Measurements from ENCODE around the gene FLNB.
A peak's percentile ranks its signal among the peaks of the same experiment; 100 is the strongest.

FLNB gene

DNA sequence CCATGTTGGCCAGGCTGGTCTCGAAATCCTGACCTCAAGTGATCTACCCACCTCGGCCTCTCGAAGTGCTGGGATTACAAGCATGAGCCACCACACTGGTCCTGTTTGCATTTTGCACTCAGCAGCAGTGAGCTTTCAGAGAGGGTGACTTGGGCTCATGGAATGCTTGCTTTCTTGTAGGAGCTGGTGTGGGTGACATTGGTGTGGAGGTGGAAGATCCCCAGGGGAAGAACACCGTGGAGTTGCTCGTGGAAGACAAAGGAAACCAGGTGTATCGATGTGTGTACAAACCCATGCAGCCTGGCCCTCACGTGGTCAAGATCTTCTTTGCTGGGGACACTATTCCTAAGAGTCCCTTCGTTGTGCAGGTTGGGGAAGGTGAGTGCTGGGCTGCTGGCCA lies 90.3 kb downstream of the FLNB start:
- H3K4me3 ChIP-seq (ENCODE audit: low read depth, low read length, poor library complexity, severe bottlenecking), result no peak overlapping the region
- H3K4me1 ChIP-seq (ENCODE audit: insufficient read depth, low read length, severe bottlenecking), result peaks cover 13% of the 10 kb centered on the region
- H3K79me2 ChIP-seq (ENCODE audit: insufficient read depth, low read length), result no peaks in the 10 kb centered on the region
- no peak overlapping the region for H3K9ac ChIP-seq (ENCODE audit: low read length)
- H3K36me3 ChIP-seq (ENCODE audit: insufficient read depth, low read length), result peaks cover 4% of the 10 kb centered on the region; the same call in 1 of the 2 replicates
- no peaks in the 10 kb centered on the region for H3F3A ChIP-seq (ENCODE audit: insufficient read depth, low read length)
- TF ChIP-seq, protein P1, sequence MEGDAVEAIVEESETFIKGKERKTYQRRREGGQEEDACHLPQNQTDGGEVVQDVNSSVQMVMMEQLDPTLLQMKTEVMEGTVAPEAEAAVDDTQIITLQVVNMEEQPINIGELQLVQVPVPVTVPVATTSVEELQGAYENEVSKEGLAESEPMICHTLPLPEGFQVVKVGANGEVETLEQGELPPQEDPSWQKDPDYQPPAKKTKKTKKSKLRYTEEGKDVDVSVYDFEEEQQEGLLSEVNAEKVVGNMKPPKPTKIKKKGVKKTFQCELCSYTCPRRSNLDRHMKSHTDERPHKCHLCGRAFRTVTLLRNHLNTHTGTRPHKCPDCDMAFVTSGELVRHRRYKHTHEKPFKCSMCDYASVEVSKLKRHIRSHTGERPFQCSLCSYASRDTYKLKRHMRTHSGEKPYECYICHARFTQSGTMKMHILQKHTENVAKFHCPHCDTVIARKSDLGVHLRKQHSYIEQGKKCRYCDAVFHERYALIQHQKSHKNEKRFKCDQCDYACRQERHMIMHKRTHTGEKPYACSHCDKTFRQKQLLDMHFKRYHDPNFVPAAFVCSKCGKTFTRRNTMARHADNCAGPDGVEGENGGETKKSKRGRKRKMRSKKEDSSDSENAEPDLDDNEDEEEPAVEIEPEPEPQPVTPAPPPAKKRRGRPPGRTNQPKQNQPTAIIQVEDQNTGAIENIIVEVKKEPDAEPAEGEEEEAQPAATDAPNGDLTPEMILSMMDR (IDR thresholded peaks at IDR 0.05; ENCODE audit: low read length), result no peak
- TF ChIP-seq EZH2 (IDR thresholded peaks at IDR 0.05; ENCODE audit: borderline replicate concordance, low read length), result no peak
- no peaks in the 10 kb centered on the region for H3K9me2 ChIP-seq (ENCODE audit: low read depth, low read length)
- H4K20me1 ChIP-seq (ENCODE audit: insufficient read depth, low read length), result no peaks in the 10 kb centered on the region
- H3K9me3 ChIP-seq (ENCODE audit: low read length), result no peaks in the 10 kb centered on the region
- H2AFZ ChIP-seq (ENCODE audit: low read length), result no peak overlapping the region
- H3K27ac ChIP-seq (ENCODE audit: low read depth, low read length, poor library complexity, severe bottlenecking), result no peak overlapping the region
- H3K27me3 ChIP-seq (ENCODE audit: insufficient read depth, low read length), result no peaks in the 10 kb centered on the region
- H3K4me2 ChIP-seq (ENCODE audit: low read length), result no peak overlapping the region

DNA sequence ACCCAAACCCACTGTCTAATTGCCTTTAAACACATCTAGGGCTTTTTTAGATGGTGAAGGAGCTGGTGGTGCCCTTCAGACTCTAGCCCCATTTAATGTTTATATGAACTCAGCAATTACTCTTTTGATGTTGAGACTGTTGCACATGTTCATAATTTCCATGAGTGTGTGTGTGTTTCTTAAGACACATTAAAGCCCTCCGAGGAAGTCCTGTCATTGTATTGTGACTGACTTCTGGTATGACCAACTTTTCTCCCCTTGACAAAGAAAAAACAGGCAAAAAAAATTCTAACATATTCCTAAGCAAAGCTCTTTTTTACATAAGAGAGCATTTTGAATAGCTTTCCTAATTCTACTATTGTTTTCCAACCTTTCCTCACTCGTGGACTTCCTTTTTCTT lies 91.6 kb downstream of the FLNB start:
- no peaks in the 10 kb centered on the region for H3K27me3 ChIP-seq (ENCODE audit: insufficient read depth, low read length)
- H3K9ac ChIP-seq (ENCODE audit: low read length), result no peak overlapping the region
- H3F3A ChIP-seq (ENCODE audit: insufficient read depth, low read length), result no peaks in the 10 kb centered on the region
- no peaks in the 10 kb centered on the region for H3K9me3 ChIP-seq (ENCODE audit: low read length)
- H3K36me3 ChIP-seq (ENCODE audit: insufficient read depth, low read length), result peaks cover 4% of the 10 kb centered on the region; the same call in 1 of the 2 replicates
- no peaks in the 10 kb centered on the region for H3K79me2 ChIP-seq (ENCODE audit: insufficient read depth, low read length)
- no peaks in the 10 kb centered on the region for H4K20me1 ChIP-seq (ENCODE audit: insufficient read depth, low read length)
- H3K4me2 ChIP-seq (ENCODE audit: low read length), result no peak overlapping the region
- no peak overlapping the region for H3K4me3 ChIP-seq (ENCODE audit: low read depth, low read length, poor library complexity, severe bottlenecking)
- TF ChIP-seq, protein P1 (IDR thresholded peaks at IDR 0.05; ENCODE audit: low read length), result no peak
- TF ChIP-seq EZH2 (IDR thresholded peaks at IDR 0.05; ENCODE audit: borderline replicate concordance, low read length), result no peak
- no peak overlapping the region for H2AFZ ChIP-seq (ENCODE audit: low read length)
- peak overlapping the region; percentile 27 for H3K27ac ChIP-seq (ENCODE audit: low read depth, low read length, poor library complexity, severe bottlenecking)
- H3K4me1 ChIP-seq (ENCODE audit: insufficient read depth, low read length, severe bottlenecking), result peaks cover 13% of the 10 kb centered on the region
- no peaks in the 10 kb centered on the region for H3K9me2 ChIP-seq (ENCODE audit: low read depth, low read length)

DNA sequence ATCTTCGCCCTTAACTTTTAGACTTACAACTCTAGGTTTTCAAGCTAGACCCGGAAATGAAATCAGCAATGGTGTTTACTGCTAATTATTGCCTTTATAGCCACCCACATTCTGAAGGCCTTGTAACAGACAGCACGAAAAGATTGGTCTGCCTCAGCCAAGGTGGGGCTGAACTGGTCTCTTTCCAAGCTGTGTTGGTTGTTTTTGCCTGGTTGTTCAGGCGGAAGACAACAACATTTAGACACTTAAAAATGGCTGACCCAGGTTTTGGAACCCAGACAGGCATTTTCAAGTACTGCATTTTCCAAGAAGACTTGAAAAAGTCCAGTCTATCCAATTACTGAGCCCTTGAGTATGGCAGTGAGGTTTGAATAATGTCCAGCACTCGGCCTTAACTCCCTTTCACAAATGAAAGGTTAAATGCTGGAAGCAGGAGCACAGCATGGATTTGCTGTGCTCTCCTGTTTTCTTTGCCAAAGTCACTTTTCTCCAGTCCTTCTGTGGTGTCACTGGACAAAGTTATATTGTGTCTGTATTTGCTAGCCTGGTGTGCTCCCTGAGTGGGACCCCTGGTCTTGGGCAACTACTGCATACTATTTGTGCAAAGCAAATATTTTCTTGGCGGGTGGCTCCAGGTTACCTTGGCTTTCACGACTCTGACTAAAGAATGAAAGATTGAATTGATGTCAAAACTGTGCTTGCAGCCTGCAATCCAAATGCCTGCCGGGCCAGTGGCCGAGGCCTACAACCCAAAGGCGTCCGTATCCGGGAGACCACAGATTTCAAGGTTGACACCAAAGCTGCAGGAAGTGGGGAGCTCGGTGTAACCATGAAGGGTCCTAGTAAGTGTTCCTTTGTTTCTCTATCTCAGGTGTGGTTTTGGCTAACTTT lies 93.5 kb downstream of the FLNB start:
- Histone ChIP-seq H3K36me3 (ENCODE audit: insufficient read depth, low read length) (peaks cover 9% of the 10 kb centered on the region; the same call in 1 of the 2 replicates), H3K9me3 (ENCODE audit: low read length) (no peaks in the 10 kb centered on the region), H3K79me2 (ENCODE audit: insufficient read depth, low read length) (no peaks in the 10 kb centered on the region), H3K9ac (ENCODE audit: low read length) (no peak overlapping the region), H3K4me2 (ENCODE audit: low read length) (no peak overlapping the region), H3K4me3 (ENCODE audit: low read depth, low read length, poor library complexity, severe bottlenecking) (no peak overlapping the region), H3K27ac (ENCODE audit: low read depth, low read length, poor library complexity, severe bottlenecking) (no peak overlapping the region), H3K27me3 (ENCODE audit: insufficient read depth, low read length) (no peaks in the 10 kb centered on the region), H3K9me2 (ENCODE audit: low read depth, low read length) (no peaks in the 10 kb centered on the region), H4K20me1 (ENCODE audit: insufficient read depth, low read length) (no peaks in the 10 kb centered on the region), H2AFZ (ENCODE audit: low read length) (no peak overlapping the region), H3K4me1 (ENCODE audit: insufficient read depth, low read length, severe bottlenecking) (peaks cover 13% of the 10 kb centered on the region), H3F3A (ENCODE audit: insufficient read depth, low read length) (no peaks in the 10 kb centered on the region)
- TF ChIP-seq, protein P1 (IDR thresholded peaks at IDR 0.05; ENCODE audit: low read length), result no peak
- TF ChIP-seq EZH2 (IDR thresholded peaks at IDR 0.05; ENCODE audit: borderline replicate concordance, low read length), result no peak
